Motor neuron (in vitro differentiated cells): ENCODE data around the gene GKN2. TPM values are rescaled to one million over a fixed set of nuclear protein-coding genes. Genes with fewer than 3 reads are reported as not detected.

Experiments
- ATAC-seq, 8 experiments: fragments of 200-7000 bp; cut with Tn5 transposase; replicated peaks in 6 of 8; 2 replicates each; pipeline ENCODE4 v1.8.0; 2021; ENCODE audit warnings: mild to moderate bottlenecking in 8 of 8, moderate library complexity in 8 of 8
- H3K27ac ChIP-seq, 2 donors: fragments of 250-450 bp; sonication (Bioruptor Pico); 2 replicates each; pipeline ENCODE4 v1.9.0; 2021; ENCODE audit warnings: antibody characterized with exemption in 2 of 2, mild to moderate bottlenecking in 2 of 2, moderate library complexity in 1 of 2
- H3K4me1 ChIP-seq, 2 donors: fragments of 250-450 bp; sonication (Bioruptor Pico); replicated peaks in 1 of 2; 2 replicates each; pipeline ENCODE4 v1.6.1; 2021; ENCODE audit warnings: antibody characterized with exemption in 2 of 2, mild to moderate bottlenecking in 2 of 2, moderate library complexity in 1 of 2
- H3K4me3 ChIP-seq, 5 donors: fragments of 250-450 bp; sonication (Bioruptor Pico); 2 replicates each; pipeline ENCODE4 v1.9.0; 2021; ENCODE audit warnings: antibody characterized with exemption in 5 of 5, mild to moderate bottlenecking in 5 of 5, moderate library complexity in 4 of 5
- WGBS, 10 experiments: fragments of 450-650 bp; shearing (Covaris generic); methylation state at CpG; one replicate each; pipeline ENCODE4 v1.0.0; 2022; 5-methylcytosine and 5-hydroxymethylcytosine counted together
- in situ Hi-C, 9 experiments: fragments of 400-800 bp; cut with MboI; loops; one replicate each; pipeline ENCODE4 v1.15.0; 2021; ENCODE audit warnings: low sequenced_read_pairs in 9 of 9, low pct_unique_long_range_greater_than_20kb in 2 of 9; ENCODE audit not compliant: unreplicated experiment in 9 of 9
- total RNA-seq, 8 experiments: library from RNA; unstranded; fragments of 300-600 nt; gene quantifications; 2 replicates each; pipeline versions ENCODE4 v1.2.3 to v1.2.4, GENCODE V29; 2022

Gene GKN2
- total RNA-seq, 8 experiments from 2014 or later: 0.25 to 0.47 (median 0.27) TPM; not detected in 5

- H3K4me3 ChIP-seq: no peak overlapping the region
- no peaks in the 10 kb centered on the region for H3K4me1 ChIP-seq
- ATAC-seq: no peak
- no peak overlapping the region for H3K27ac ChIP-seq
- in situ Hi-C loops: loop anchor here in 8 of 9 experiments (25.0 kb wide), 4 partner anchors 150 to 425 kb away; partner anchors contain the start of gene ARHGAP25 (in 3 of the 8)
- WGBS, 10 experiments: 87 to 100% (median 100%) methylated on average over 1 to 3 of the region's 3 CpGs; no CpG with 5 or more reads in 1 of the 10 experiments
Measured at GRCh38 chr2:68912111-68912510, 40.6 kb downstream of the GKN2 start.

- H3K27ac ChIP-seq: no peak overlapping the region
- 71 to 100% methylated on average over 1 of the region's 1 CpG; no CpG with 5 or more reads in 8 of the 10 experiments for WGBS, 10 experiments
- H3K4me1 ChIP-seq: no peaks in the 10 kb centered on the region
- no peak overlapping the region for H3K4me3 ChIP-seq
- ATAC-seq: no peak
- in situ Hi-C loops: loop anchor here in 8 of 9 experiments (25.0 kb wide), 4 partner anchors 149 to 424 kb away; partner anchors contain the start of gene ARHGAP25 (in 3 of the 8)
Measured at GRCh38 chr2:68911709-68912108, 41.0 kb downstream of the GKN2 start.

GRCh38 chr2:68911246-68911645 is 41.4 kb downstream of the GKN2 start:
- no peak for ATAC-seq
- H3K4me3 ChIP-seq: no peak overlapping the region
- H3K4me1 ChIP-seq: no peaks in the 10 kb centered on the region
- in situ Hi-C loops: loop anchor here in 8 of 9 experiments (25.0 kb wide), 4 partner anchors 149 to 424 kb away; partner anchors contain the start of gene ARHGAP25 (in 3 of the 8)
- 67 to 82% (median 80%) methylated on average over 1 to 4 of the region's 4 CpGs; no CpG with 5 or more reads in 7 of the 10 experiments for WGBS, 10 experiments
- no peak overlapping the region for H3K27ac ChIP-seq

- ATAC-seq: peak in 4 of 8 experiments; percentile 13 to 61 (median 36)
- no peak overlapping the region for H3K4me3 ChIP-seq
- in situ Hi-C loops: loop anchor here in 8 of 9 experiments (10.0 to 25.0 kb wide), 5 partner anchors 148 to 423 kb away; partner anchors contain the start of gene ARHGAP25 (in 3 of the 8)
- no peaks in the 10 kb centered on the region for H3K4me1 ChIP-seq
- 66 to 90% (median 75%) methylated on average over 2 to 3 of the region's 3 CpGs for WGBS, 10 experiments
- H3K27ac ChIP-seq: no peak overlapping the region
Measured at GRCh38 chr2:68909793-68910674, 42.7 kb downstream of the GKN2 start.

- no peak overlapping the region for H3K27ac ChIP-seq
- peak in 6 of 8 experiments; percentile 24 to 95 (median 70) for ATAC-seq
- WGBS, 10 experiments: 0 to 100% (median 69%) methylated on average over 1 to 3 of the region's 5 CpGs; no CpG with 5 or more reads in 4 of the 10 experiments
- H3K4me1 ChIP-seq: no peaks in the 10 kb centered on the region
- H3K4me3 ChIP-seq: no peak overlapping the region
- in situ Hi-C loops: loop anchor here in 8 of 9 experiments (10.0 to 25.0 kb wide), 5 partner anchors 146 to 421 kb away; partner anchors contain the start of gene ARHGAP25 (in 3 of the 8)
Measured at GRCh38 chr2:68908392-68908970, 44.2 kb downstream of the GKN2 start.

- no peaks in the 10 kb centered on the region for H3K4me1 ChIP-seq
- H3K27ac ChIP-seq: no peak overlapping the region
- ATAC-seq: no peak
- WGBS, 10 experiments: 40 to 96% (median 81%) methylated on average over 1 to 4 of the region's 4 CpGs; no CpG with 5 or more reads in 2 of the 10 experiments
- no peak overlapping the region for H3K4me3 ChIP-seq
- in situ Hi-C loops: loop anchor here in 8 of 9 experiments (10.0 to 25.0 kb wide), 5 partner anchors 146 to 421 kb away; partner anchors contain the start of gene ARHGAP25 (in 3 of the 8)
Measured at GRCh38 chr2:68907920-68908253, 44.8 kb downstream of the GKN2 start.

- in situ Hi-C loops: loop anchor here in 8 of 9 experiments (10.0 to 25.0 kb wide), 5 partner anchors 145 to 420 kb away; partner anchors contain the start of gene ARHGAP25 (in 3 of the 8)
- H3K4me3 ChIP-seq: no peak overlapping the region
- no peaks in the 10 kb centered on the region for H3K4me1 ChIP-seq
- WGBS, 10 experiments: 76 to 100% (median 95%) methylated on average over 1 to 4 of the region's 5 CpGs; no CpG with 5 or more reads in 2 of the 10 experiments
- H3K27ac ChIP-seq: no peak overlapping the region
- ATAC-seq: no peak
Measured at GRCh38 chr2:68907232-68907919, 45.3 kb downstream of the GKN2 start.

GRCh38 chr2:68906716-68907115 is 46.0 kb downstream of the GKN2 start:
- in situ Hi-C loops: loop anchor here in 8 of 9 experiments (10.0 to 25.0 kb wide), 5 partner anchors 144 to 419 kb away; partner anchors contain the start of gene ARHGAP25 (in 3 of the 8)
- WGBS, 10 experiments: 75 to 95% (median 88%) methylated on average over 1 to 3 of the region's 3 CpGs; no CpG with 5 or more reads in 4 of the 10 experiments
- Histone ChIP-seq H3K27ac (no peak overlapping the region), H3K4me3 (no peak overlapping the region), H3K4me1 (no peaks in the 10 kb centered on the region)
- ATAC-seq: no peak

GRCh38 chr2:68905116-68905515 is 47.6 kb downstream of the GKN2 start:
- in situ Hi-C loops: loop anchor here in 8 of 9 experiments (10.0 to 25.0 kb wide), 5 partner anchors 143 to 418 kb away; partner anchors contain the start of gene ARHGAP25 (in 3 of the 8)
- H3K4me1 ChIP-seq: no peaks in the 10 kb centered on the region
- WGBS, 10 experiments: 0 to 91% (median 74%) methylated on average over 1 to 2 of the region's 2 CpGs
- no peak overlapping the region for H3K27ac ChIP-seq
- ATAC-seq: no peak
- H3K4me3 ChIP-seq: no peak overlapping the region

GRCh38 chr2:68901561-68901960 is 51.1 kb downstream of the GKN2 start:
- in situ Hi-C loops: loop anchor here in 8 of 9 experiments (10.0 to 25.0 kb wide), 5 partner anchors 139 to 414 kb away; partner anchors contain the start of gene ARHGAP25 (in 3 of the 8)
- no peak overlapping the region for H3K4me3 ChIP-seq
- 0 to 100% (median 71%) methylated on average over 1 of the region's 1 CpG for WGBS, 10 experiments
- no peak for ATAC-seq
- H3K27ac ChIP-seq: no peak overlapping the region
- H3K4me1 ChIP-seq: no peaks in the 10 kb centered on the region

- in situ Hi-C loops: loop anchor here in 8 of 9 experiments (10.0 to 25.0 kb wide), 5 partner anchors 139 to 414 kb away; partner anchors contain the start of gene ARHGAP25 (in 3 of the 8)
- no peaks in the 10 kb centered on the region for H3K4me1 ChIP-seq
Measured at GRCh38 chr2:68901199-68901514, 51.5 kb downstream of the GKN2 start.

More at GRCh38 chr2:68901199-68901514, 51.5 kb downstream of the GKN2 start:
- WGBS, 10 experiments: 8 to 96% (median 81%) methylated on average over 1 to 4 of the region's 4 CpGs; no CpG with 5 or more reads in 1 of the 10 experiments
- no peak overlapping the region for H3K27ac ChIP-seq
- H3K4me3 ChIP-seq: no peak overlapping the region
- ATAC-seq: peak in 1 of 8 experiments; percentile 34
